CD4-positive, alpha-beta T cell (primary cell): ENCODE results near the gene KIF3B. TPM values are rescaled to one million over a fixed set of nuclear protein-coding genes. Genes with fewer than 3 reads are reported as not detected.

ENCODE experiments used
- ATAC-seq: fragments of 200-7000 bp; cut with Tn5 transposase; one replicate; pipeline ENCODE4 v1.10.0; 2022; ENCODE audit warnings: mild to moderate bottlenecking; ENCODE audit not compliant: poor library complexity
- CTCF ChIA-PET: fragments of 350-600 bp; sonication (Branson Sonifier 250); formaldehyde crosslinking; loops from one replicate; lab custom pipeline; 2021; ENCODE audit warnings: antibody characterized with exemption, inconsistent platforms; lab: Charles Lee
- POLR2A ChIA-PET: fragments of 350-600 bp; sonication (Branson Sonifier 250); formaldehyde crosslinking; loops from one replicate; lab custom pipeline; 2021; ENCODE audit warnings: antibody characterized with exemption, inconsistent platforms; lab: Charles Lee
- DNase-seq, 14 experiments: peaks; one replicate each; pipeline ENCODE4 v3.0.0-alpha.2; 2013 to 2020; ENCODE audit warnings: mixed read lengths in 2 of 14
- H3K27ac ChIP-seq, 2 donors: one replicate each; pipeline versions ENCODE4 v1.5.1 to v1.7.0; 2013; ENCODE audit warnings: low read length in 2 of 2, low read depth in 1 of 2, mild to moderate bottlenecking in 1 of 2
- H3K27me3 ChIP-seq, 2 experiments: 1 replicate in 1 of 2; 2 replicates in 1 of 2; pipeline versions ENCODE4 v1.6.1 to v1.7.0; 2013; ENCODE audit warnings: low read length in 2 of 2, control low read depth in 1 of 2, mild to moderate bottlenecking in 1 of 2, moderate library complexity in 1 of 2; ENCODE audit not compliant: insufficient read depth in 2 of 2, control insufficient read depth in 1 of 2
- H3K36me3 ChIP-seq: one replicate; pipeline ENCODE4 v1.6.1; 2013; ENCODE audit warnings: low read length, control low read depth; ENCODE audit not compliant: insufficient read depth
- H3K4me1 ChIP-seq: one replicate; pipeline ENCODE4 v1.6.1; 2013; ENCODE audit warnings: low read length, control low read depth; ENCODE audit not compliant: insufficient read depth
- H3K4me3 ChIP-seq: one replicate; pipeline ENCODE4 v1.5.1; 2013; ENCODE audit warnings: mild to moderate bottlenecking, low read length, moderate library complexity
- H3K9me3 ChIP-seq, 2 experiments: 1 replicate in 1 of 2; 2 replicates in 1 of 2; pipeline versions ENCODE4 v1.6.1 to v1.7.0; 2013; ENCODE audit warnings: low read length in 2 of 2, mild to moderate bottlenecking in 2 of 2, control low read depth in 1 of 2, moderate library complexity in 1 of 2; ENCODE audit not compliant: control insufficient read depth in 1 of 2, insufficient read depth in 1 of 2
- H3K27ac Mint-ChIP-seq: one replicate; pipeline ENCODE4 v1.8.0; 2020; ENCODE audit warnings: mixed read lengths
- H3K27me3 Mint-ChIP-seq: one replicate; pipeline ENCODE4 v1.8.0; 2021; ENCODE audit warnings: mixed read lengths
- H3K36me3 Mint-ChIP-seq: one replicate; pipeline ENCODE4 v1.8.0; 2021; ENCODE audit warnings: low read depth, mixed read lengths
- H3K4me1 Mint-ChIP-seq: one replicate; pipeline ENCODE4 v1.8.0; 2021; ENCODE audit warnings: low read depth, mixed read lengths
- H3K4me3 Mint-ChIP-seq: one replicate; pipeline ENCODE4 v1.8.0; 2020; ENCODE audit warnings: mild to moderate bottlenecking, mixed read lengths
- H3K9me3 Mint-ChIP-seq: one replicate; pipeline ENCODE4 v1.8.0; 2020; ENCODE audit warnings: mixed read lengths
- intact Hi-C, 2 experiments: fragments of 100-400 bp; cut with DNase I in 1 of 2; cut with micrococcal nuclease in 1 of 2; formaldehyde crosslinking; loops; one replicate each; pipeline versions ENCODE4 v1.15.1 to v1.9.0; 2023 to 2025; cut with DNase I, micrococcal nuclease
- total RNA-seq, 174 experiments: library from RNA in 2 of 174; stranded (reverse) in 2 of 174; gene quantifications; one replicate each; pipeline ENCODE4 v1.2.3 and lab custom pipeline; 2021 to 2026
- TF ChIP-seq, protein P1 (sequence below): fragments of 200-600 bp; IDR thresholded peaks from one replicate; pipeline ENCODE4 v1.8.0; 2022; ENCODE audit warnings: antibody characterized with exemption, mild to moderate bottlenecking

KIF3B gene
- total RNA-seq, 2 experiments from 2014 or later, result 7.3 TPM

DNA sequence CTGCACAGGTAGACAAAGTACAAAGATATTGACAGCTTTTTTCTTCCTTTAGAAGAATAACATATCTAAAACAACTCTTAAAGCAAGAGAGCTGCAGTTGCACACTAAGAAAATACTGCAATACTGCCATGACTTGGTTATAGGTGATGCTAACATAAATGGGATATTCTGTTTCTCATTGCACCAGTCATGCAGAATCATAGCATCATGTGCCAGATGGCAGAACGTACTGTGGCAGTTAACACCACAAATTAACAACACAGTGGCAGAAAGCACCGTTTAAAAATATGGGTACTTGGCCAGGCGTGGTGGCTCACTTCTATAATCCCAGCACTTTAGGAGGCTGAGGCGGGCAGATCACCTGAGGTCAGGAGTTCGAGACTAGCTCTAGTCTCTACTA lies 88.1 kb downstream of the KIF3B start:
- Mint-ChIP-seq H3K36me3 (peaks cover 43% of the 10 kb centered on the region), H3K4me1 (peaks cover 81% of the 10 kb centered on the region), H3K27ac (peak overlapping the region; percentile 55), H3K4me3 (peak overlapping the region; percentile 6), H3K9me3 (no peaks in the 10 kb centered on the region), H3K27me3 (no peaks in the 10 kb centered on the region)
- Histone ChIP-seq H3K36me3 (peaks cover 31% of the 10 kb centered on the region), H3K27ac (no peak overlapping the region), H3K4me3 (no peak overlapping the region), H3K27me3 (no peaks in the 10 kb centered on the region), H3K4me1 (peaks cover 48% of the 10 kb centered on the region), H3K9me3 (no peaks in the 10 kb centered on the region)
- TF ChIP-seq, protein P1, sequence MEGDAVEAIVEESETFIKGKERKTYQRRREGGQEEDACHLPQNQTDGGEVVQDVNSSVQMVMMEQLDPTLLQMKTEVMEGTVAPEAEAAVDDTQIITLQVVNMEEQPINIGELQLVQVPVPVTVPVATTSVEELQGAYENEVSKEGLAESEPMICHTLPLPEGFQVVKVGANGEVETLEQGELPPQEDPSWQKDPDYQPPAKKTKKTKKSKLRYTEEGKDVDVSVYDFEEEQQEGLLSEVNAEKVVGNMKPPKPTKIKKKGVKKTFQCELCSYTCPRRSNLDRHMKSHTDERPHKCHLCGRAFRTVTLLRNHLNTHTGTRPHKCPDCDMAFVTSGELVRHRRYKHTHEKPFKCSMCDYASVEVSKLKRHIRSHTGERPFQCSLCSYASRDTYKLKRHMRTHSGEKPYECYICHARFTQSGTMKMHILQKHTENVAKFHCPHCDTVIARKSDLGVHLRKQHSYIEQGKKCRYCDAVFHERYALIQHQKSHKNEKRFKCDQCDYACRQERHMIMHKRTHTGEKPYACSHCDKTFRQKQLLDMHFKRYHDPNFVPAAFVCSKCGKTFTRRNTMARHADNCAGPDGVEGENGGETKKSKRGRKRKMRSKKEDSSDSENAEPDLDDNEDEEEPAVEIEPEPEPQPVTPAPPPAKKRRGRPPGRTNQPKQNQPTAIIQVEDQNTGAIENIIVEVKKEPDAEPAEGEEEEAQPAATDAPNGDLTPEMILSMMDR, result no peak
- ATAC-seq (no peak), DNase-seq (no peak)
- intact Hi-C loops, result no loop called here
- ChIA-PET POLR2A (interaction anchor here (1.5 kb wide), 1 partner anchor 120 kb away, joined by 3 read pairs; no protein-coding TSS in a partner anchor), CTCF (interaction anchor here (1.0 kb wide), 1 partner anchor 66 kb away, joined by 3 read pairs; no protein-coding TSS in a partner anchor)

DNA sequence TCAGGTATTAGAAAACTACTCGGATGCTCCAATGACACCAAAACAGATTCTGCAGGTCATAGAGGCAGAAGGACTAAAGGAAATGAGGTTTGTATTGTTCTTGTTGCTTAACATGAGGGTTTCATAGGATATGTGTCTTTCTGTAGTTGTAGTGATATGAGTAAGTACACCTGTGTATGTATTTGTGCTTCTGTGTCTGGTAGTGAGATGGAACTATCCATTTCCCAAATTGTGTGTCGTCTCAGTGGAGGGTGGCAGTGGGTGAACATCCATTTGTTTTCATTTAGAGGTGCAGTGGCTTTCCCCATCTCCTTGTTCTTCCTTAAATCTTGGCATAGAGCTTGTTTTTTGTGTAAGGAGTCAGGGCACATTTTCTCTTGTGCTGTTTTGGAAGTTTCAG lies 88.9 kb downstream of the KIF3B start:
- H3K4me3 Mint-ChIP-seq, result peak overlapping the region; percentile 10
- TF ChIP-seq, protein P1, result no peak
- H3K27me3 ChIP-seq, result no peaks in the 10 kb centered on the region
- peaks cover 38% of the 10 kb centered on the region for H3K36me3 ChIP-seq
- H3K4me1 Mint-ChIP-seq, result peaks cover 74% of the 10 kb centered on the region
- intact Hi-C loops, result no loop called here
- H3K27ac ChIP-seq, result no peak overlapping the region
- no peaks in the 10 kb centered on the region for H3K27me3 Mint-ChIP-seq
- no peaks in the 10 kb centered on the region for H3K9me3 ChIP-seq
- no peaks in the 10 kb centered on the region for H3K9me3 Mint-ChIP-seq
- H3K36me3 Mint-ChIP-seq, result peaks cover 51% of the 10 kb centered on the region
- CTCF ChIA-PET, result no interaction called here
- ATAC-seq (no peak), DNase-seq (no peak)
- peak overlapping the region; percentile 55 for H3K27ac Mint-ChIP-seq
- peaks cover 41% of the 10 kb centered on the region for H3K4me1 ChIP-seq
- H3K4me3 ChIP-seq, result no peak overlapping the region
- POLR2A ChIA-PET, result interaction anchor here (1.5 kb wide), 1 partner anchor 119 kb away, joined by 3 read pairs; no protein-coding TSS in a partner anchor

DNA sequence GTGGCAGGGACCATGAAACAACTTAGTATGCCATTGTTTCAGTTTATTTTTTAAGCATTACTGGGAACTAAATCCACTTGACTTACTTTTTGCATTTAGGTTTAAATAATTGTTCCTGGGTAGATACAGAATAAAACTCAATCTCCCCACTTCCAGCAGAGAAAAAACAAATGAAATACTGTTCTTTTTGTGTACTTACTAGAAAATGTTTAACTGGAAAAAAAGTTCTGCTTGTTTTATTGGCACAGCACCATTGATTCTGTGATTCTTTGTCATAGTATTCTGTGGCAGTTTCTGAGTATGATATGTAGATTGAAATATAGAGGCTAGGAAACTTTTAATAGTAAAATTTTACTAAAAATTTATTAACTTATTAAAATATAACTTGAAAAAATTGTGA lies 90.9 kb downstream of the KIF3B start:
- DNase-seq (no peak), ATAC-seq (no peak)
- no peak overlapping the region for H3K4me3 Mint-ChIP-seq
- Histone ChIP-seq H3K9me3 (no peaks in the 10 kb centered on the region), H3K36me3 (peaks cover 49% of the 10 kb centered on the region), H3K4me3 (no peak overlapping the region), H3K4me1 (peaks cover 27% of the 10 kb centered on the region), H3K27ac (no peak overlapping the region), H3K27me3 (no peaks in the 10 kb centered on the region)
- CTCF ChIA-PET, result no interaction called here
- peaks cover 55% of the 10 kb centered on the region for H3K4me1 Mint-ChIP-seq
- H3K36me3 Mint-ChIP-seq, result peaks cover 65% of the 10 kb centered on the region
- no peaks in the 10 kb centered on the region for H3K9me3 Mint-ChIP-seq
- intact Hi-C loops, result no loop called here
- TF ChIP-seq, protein P1, result no peak
- no peaks in the 10 kb centered on the region for H3K27me3 Mint-ChIP-seq
- POLR2A ChIA-PET, result interaction anchor here (1.0 to 1.2 kb wide), 2 partner anchors 9 to 10 kb away, joined by 3 to 6 read pairs; partner anchors contain the start of gene ASXL1
- peak overlapping the region; percentile 32 for H3K27ac Mint-ChIP-seq
